NCI-H1694 (cell line): ENCODE results near the gene BPGM.

Experiments
- DNase-seq: peaks from one replicate; lab custom pipeline; 2025; lab: John Stamatoyannopoulos, UW

Gene BPGM

DNA sequence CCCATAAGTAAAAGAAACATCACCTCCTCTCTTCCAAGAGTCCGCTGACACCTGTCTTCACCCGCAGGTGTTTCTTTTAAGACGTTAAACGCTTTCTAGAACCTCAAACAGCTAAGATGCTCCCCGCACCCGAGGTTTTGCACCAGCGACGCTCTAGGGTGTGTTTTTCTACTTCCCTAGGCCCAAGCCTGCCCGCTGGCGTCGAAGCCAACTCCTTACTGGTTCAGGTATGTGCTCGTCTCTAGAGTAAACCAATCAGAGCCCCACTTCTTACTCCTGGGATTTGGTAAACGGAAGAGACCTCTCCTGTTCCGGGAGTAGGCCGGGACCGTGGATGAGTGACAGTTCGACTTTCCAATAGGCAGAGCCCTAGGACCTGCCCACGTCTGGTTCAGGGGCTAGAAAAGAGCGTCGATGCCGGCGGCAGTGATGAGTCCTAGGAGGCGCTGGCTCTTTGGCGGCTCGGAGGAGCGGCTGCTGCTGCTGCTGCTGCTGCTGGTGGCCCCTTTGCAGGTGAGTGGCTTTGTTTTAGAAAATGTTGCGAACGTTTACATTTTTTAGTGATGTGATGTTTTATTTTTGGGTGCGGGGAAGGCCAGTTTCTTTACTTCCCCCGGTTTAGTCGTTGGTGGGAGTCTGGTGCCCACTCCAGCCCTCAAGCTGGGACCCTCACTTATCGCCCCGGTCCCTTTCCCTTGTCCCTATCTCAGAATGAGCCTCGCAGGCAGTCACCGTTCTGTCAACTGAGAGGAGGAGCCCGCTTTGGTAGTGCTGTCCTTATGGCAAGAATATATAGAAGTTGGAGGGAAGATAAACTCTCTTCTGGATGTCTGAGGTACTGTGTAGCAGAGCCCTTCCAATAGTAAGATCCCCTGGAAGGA is at the start of gene BPGM:
TSS of gene BPGM (plus strand) at position 429 of the 881 bp plus-strand sequence. CDS start 14,655 bp downstream, outside the sequence.
- peak; percentile 99 for DNase-seq

DNA sequence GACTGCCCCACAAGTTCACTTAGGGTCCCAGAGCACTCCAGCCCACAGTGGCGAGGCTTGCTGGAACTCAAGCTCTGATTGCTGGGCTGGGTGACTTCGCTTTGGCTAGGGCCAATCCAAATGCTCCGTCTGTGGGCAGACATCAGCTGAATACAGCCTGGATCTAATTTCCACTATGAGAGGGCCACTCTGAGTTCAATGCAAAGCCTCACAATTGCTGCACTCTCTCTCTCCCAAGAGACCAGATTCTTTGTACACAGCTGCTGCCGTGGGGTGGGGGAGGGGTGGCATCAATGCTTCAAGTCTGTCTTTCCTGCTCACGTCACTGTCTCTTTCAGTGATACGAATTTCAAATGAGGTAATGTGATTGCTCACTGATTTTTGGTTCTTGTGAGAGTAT is 47.3 kb upstream of the BPGM start:
- no peak for DNase-seq

DNA sequence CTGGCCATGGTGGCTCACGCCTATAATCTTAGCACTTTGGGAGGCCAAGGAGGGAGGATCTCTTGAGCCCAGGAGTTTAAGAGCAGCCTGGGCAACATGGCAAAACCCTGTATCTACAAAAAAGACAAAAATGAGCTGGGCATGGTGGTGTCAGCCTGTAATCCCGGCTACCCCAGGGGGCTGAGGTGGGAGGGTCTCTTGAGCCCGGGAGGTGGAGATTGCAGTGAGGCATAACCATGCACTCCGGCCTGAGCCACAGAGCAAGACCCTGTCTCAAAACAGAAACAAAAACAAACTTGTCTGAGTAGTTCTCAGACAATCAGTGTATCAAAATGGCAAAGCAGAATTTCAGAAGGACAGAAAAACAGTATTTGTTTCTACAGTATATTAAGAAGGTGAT is 45.2 kb upstream of the BPGM start:
- DNase-seq, result no peak

DNA sequence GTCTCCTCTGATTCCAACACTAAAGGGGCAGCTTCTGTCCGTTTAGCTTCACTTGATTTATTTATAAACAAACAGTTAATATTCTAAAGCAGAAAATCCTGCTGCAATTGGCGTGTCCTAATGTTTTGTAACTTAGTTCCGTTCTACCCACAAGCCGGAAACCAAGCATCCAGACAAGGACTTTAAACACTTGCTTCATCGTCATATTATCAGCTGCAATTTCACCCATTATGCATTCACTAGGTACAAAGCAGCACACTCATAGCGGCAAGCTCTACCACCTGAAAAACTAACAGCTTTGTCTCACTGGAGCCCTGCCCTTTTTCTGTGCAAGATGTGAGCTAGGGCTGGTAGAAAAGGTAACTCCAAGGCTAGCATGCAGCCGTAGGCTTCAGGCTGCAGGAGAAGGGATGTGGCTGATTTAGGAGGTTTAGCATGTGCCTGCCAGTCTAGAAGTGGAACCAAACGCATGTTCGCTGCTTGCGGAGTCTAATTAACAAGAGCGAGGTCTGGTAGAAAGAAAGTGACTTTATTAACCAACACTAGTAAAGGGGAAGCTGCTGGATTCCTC is 43.7 kb upstream of the BPGM start:
- DNase-seq, result no peak

DNA sequence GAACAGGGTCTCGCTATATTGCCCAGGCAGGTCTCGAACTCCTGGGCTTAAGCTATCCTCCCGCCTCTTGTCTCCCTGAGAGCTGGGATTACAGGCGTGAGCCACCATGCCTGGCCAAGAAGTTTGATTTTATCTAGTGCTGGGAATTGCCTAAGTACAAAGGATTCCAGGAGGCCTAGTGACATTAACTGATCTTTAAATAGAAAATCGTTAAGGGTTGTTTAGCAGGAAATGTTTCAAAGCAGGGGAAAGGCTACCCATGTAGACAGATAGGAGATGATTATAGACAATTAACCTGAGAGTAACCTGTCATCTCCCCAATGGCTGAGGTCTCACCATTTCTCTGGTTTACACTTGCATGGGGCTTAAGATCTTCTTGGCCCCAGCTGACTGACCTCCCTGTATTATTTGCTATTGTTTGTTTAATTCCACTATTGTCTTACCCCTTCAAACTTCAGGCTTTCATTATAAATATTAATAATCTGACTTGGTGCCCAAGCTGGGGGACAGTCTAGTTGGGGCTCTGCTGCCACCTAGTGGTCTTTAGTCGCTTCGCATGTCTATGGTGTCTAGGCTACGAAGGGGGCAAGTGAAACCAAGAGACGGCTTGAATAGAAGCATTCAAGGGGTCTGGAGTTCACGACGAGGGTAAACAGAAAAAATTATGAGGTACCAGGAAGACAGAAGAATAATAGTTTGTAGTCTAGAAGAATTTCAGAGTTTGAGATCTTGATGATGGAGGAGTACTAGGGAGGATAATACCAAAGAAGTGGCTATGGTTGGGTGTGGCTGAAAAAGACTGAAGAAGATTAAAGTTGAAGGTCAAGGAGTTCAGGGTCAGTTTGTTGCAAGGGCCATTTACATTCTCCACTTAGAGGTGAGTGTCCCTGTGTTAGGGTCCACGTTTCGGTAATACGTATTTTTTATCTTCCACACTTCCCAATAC is 40.4 kb upstream of the BPGM start:
- DNase-seq, result peak; percentile 71

DNA sequence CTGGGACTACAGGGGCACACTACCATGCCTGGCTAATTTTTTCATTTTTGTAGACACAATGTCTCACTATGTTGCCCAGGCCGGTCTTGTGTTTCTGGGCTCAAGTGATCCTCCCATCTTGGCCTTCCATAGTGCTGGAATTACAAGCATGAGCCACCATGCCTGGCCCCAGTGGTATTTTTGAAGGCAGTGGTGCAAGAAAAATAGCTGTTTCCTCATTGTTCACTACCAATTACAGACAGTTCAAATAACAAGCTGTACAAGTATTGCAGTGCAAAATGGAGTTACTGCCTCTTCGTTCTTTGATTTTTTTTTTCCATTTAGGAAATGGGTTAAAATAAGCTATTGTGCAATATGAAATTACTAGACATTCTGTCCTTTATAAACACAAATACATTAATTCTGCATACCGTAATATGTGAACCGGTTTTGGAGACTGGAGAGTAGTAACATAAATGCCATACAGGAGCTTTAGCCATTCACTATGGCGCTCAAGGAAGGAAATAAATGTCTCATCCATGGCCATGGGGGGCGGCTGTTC is 35.0 kb upstream of the BPGM start:
- no peak for DNase-seq

DNA sequence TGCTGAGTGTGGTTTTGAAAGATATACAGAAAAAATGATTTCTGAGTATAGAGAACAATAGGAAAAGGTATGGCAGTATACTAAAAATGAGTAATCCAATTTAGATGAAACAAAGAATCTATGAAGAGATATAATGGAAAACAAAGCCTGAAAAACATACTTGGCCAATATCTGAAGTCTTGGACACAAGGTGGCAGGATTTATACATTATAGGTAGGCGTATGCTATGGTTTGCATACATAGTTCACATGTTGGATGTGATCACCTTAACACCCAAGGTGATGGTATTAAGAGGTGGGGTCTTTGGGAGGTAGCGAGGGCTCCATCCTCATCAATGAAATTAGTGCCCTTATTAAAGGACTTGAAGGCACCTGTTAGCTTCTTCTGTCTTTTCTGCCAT is 34.5 kb upstream of the BPGM start:
- DNase-seq, result no peak

DNA sequence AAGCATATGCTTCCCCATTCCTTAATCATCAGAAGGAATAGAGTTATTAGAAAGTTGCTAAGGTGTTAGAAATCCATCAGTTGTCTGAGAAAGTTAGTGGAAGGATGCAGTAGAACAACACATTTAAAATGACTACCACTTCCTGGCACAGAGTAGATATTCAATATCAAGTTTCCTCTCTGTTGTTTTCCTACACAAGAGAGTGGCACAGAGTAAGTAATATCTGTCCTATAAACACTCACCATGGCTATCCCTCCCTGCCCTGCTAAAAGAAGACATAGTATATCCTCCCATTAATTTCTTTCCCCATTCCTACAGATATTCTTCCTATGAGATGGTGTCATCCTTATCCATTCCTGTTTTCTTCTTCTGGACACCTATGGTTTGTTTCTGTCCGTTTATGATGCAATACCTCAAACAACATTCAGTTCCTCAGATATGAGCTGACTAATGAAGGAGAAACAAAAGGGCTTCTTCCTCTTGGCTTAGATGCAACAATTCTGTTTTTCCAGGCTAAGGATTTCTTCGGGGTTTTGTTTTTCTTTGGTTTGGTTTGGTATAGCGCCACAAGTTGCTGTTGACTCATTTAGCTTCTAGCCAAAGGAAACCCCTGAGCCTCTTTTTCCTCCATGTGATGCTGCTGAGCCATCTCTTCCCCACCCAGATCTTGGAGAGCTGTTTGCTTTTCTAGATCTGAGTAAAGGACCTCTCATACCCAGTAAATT is 32.9 kb upstream of the BPGM start:
- no peak for DNase-seq

DNA sequence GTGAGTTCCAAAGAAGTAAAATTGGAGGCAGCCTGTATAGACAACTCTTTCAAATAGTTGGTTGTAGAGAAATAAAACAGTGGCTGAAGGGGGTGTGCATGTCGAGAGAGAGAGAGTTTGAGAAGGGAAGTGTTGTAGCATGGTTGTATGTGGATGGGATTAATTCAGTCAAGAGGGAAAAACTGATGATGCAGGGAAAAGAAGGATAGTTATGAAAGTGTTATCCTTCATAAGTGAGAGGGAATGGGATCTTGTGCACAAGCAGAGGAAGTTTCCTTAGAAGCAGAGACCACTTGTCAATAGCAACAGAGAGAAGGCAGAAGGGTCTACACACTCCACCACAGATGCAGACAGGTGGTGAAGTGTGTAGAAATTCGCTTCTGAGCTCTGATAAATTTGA is 30.0 kb upstream of the BPGM start:
- no peak for DNase-seq

DNA sequence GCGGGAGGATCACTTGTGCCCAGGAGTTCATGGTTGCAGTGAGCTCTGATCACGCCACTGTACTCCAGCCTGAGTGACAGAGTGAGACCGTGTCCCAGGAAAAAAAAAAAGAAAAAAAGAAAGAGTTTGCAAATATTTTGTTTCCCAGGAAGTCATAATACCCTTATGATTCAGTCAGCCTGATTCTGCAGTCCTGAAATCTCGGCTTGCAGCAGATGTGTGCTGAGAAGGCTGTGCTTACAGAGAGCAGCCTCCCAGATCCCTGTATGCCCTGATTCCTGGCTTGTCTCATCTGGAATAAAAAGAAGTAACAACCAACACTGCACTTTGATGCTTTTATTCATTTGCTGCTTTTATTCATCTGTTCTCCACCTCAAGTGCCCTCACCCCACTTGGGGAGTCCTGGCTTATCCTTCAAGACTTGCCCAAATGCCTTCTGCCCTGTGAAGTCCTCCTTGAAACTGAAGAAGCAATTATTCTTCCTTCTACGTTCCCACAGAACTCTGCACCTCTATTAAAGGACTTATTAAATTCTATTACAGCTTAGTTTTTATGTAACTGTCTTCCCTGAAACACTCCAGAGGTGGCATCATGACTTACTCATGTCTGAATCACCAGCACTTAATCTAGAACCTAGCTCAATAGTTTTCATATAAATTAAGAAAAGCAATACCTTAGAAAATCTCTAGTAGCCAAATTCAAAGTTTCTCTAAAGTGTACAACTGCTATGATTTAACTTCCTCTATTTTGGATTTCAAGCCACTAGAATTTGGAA is 27.7 kb upstream of the BPGM start:
- no peak for DNase-seq

DNA sequence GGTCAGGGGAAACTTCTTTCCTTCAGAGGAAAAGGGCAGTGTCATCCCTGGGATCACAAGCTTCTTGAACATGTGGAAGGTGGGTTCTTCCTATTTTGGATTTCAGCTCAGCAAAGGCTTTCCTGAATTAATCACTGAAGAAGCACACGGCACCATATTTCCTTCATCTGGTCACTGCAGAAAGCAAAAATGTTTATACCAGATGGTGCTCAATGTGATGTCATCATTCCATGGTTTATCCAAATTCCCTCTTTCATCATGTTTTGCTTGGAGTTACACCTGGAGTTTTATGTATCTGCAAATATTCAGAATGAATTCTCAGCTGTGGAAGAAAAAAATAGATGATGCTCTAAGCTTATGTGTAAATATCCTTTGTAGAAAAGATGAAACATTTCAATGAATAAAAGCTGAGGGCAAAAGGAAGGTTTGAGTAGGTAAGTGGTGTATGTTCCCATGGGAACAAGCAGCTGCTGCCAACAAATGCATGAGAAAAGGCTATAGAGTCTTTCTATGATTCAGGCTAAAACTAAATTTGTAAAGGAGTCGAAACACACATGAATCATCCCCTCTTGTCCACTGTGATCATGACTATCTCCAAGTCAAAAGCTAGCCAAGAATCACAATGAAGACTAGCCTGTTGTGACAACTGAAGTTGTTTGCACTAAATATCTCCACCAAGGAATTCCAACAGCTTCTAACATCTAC is 26.9 kb upstream of the BPGM start:
- no peak for DNase-seq

DNA sequence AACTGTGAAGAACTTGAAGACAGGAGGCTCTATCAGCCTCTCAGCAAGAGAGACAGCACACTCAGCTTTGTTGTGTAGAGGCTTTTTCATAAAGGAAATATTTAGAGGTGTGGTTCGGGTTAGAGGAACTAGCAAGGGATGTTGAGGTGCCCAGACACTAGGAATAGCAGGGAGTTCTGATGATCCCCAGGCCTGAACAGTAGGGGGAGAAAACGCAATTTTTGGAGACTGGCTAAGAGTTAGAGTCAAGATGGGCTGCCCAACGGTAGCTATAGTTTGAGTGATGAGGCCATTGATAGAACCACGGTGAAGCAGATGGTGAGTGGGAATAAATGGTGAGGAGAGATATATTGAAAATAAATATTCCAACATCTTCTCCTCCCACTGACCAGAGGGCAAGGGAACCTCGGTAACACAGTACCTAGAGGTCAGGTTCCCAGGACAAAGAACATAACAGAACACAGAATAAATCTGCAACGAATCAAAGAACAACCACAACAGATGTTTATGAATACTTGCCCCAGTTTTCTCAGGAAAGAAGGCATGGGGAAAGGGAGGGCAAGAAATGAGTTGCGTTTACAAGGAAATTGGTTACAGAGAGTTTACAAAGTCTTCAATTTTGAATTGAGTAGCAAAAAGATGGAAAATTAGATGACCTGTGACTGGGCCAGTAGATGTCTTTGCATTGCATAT is 24.2 kb upstream of the BPGM start:
- DNase-seq, result no peak

DNA sequence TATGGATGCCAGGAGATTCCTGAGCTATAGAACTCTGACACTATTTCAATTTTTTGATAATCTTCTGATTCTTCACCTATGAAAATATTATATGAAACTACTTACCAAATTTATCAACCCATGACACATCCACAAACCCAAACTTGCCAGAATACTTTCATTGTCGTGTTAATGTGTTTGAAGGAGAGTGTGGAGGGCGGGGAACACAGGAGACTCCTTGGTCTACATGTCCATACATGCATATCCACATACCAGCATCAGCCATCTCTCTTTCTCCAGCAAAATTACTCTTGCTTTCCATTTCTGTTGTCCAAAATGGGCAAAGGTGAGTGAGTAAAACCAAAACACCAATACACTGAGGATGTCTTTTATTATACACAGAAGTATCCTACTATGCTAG is 23.5 kb upstream of the BPGM start:
- no peak for DNase-seq

DNA sequence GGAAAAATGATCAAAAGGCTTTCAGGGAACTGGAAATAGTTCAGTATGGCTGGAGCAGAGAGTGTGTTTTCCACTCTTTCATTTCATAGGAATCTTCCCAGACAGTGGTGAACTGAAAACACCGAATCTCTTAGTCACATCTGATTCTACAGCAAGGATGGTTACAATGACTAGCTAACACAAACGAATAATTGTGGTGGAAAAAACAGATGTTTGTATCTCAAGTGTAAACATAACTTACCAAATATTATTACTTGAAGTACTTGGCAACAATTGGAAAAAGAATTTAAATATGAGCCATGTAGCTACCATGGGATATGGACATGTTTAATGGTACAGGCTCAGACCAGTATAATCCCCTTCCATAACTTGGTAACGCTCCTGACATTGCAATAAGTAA is 21.1 kb upstream of the BPGM start:
- DNase-seq, result no peak

DNA sequence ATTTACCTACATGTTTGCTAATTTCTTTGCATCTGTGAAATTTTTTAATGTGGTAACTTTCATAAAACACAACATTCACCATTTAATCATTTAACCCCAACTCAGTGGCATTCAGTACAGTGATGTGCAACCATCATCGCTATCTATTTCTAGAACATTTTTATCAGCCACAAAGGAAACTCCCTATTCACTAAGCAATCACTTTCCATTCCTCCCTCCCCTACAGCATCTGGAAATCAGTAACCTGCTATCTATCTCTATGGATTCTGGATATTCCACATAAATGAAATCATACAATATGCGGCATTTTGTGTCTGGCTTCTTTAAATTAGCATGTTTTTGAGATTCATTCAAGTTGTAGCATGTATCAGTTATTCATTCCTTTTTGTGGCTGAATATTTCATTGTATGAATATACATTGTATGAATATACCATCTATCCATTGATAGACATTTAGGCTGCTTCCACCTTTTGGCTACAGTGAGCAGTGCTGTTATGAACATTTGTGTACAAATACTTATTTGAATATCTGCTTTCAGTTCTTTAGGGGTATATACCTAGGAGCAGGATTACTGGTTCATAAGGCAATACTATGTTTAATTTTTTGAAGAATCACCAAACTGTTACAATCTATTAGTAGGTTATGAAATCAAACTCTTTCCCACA is 19.4 kb upstream of the BPGM start:
- DNase-seq, result no peak

DNA sequence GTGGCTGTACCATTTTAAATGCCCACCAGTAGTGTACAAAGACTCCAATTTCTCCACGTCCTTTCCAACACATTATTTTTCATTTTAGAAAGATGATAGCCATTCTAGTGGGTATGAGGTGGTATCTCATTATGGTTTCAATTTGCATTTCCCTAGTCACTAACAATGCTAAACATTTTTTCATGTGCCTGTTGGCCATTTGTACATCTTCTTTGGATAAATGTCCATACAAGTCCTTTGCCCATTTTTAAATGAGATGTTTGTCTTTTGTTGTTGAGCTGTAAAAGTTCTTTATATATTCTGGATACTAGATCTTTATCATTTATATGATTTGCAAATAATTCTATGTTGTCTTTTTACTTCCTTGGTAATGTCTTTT is 18.9 kb upstream of the BPGM start:
- DNase-seq, result no peak

DNA sequence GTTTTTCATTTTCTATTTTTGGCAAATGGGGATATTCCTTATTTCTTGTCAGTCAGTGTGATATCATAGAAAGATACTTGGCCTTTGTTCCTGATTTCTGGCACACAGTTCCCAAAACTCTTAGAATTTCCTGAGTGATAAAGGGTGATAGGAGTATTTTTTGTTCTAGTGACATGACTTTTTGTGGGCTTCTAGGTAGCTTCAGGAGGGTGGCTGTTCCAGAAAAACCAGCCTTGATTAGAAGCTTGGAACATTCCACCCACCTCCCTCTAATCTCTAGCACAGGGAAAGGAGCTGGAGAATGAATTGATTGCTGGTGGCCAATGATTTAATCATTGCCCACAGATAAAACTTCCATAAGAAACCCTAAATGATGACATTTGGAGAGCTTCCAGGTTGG is 17.2 kb upstream of the BPGM start:
- DNase-seq, result no peak

DNA sequence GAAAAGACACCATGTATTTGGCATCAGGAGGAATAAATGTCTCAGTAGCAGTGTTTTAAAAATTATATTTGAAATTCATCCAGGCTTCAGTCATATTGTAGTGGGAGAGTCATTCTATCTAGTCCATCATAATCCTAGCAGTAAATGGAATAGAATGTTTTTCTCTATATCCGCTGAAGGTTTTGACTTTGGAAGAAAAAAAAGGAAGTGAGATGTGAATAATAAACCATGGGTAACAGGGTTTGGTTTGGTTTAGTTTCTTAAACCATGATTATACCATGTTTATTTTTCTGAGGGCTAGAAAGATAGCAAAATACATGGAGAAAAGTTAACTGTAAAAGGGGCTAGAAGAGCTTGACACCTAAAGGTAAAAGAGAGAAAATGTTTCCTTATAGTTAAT is 16.4 kb upstream of the BPGM start:
- DNase-seq, result no peak

DNA sequence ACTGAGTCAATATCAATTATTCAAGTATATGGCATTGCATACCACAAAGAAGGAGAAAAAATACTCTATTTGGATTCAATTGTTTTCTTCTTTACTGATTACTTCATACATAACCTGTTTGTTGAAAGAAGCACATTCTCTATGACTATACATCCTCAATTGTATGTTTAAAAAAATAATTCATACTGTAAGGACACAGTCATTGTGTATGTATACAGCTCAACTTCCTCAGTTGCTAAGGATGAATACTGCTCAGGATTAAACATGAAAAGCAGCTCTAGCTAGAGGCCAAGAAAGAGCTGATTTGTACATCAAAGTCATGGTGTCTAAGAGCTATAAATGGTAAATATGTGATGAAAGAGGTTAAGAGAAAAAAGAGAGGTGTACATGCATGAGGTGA is 15.8 kb upstream of the BPGM start:
- DNase-seq, result no peak
